ENCODE measurements around the gene HSPB8.

The HSPB8 gene, protein sequence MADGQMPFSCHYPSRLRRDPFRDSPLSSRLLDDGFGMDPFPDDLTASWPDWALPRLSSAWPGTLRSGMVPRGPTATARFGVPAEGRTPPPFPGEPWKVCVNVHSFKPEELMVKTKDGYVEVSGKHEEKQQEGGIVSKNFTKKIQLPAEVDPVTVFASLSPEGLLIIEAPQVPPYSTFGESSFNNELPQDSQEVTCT
- total RNA-seq = 0 to 1.5 (median 0) reads per million in 9 experiments

GRCh38 chr12:119178544-119179334 is at the start of gene HSPB8:
TSS of gene HSPB8 (plus strand) at chr12:119178931. CDS start at chr12:119179313, 382 bp downstream.
- peaks cover 16 to 33% of the 10 kb centered on the region in 2 donors for H3K27me3 Mint-ChIP-seq
- ATAC-seq (replicated peaks) (no peak), DNase-seq (no peak)
- no peaks in the 10 kb centered on the region for H3K36me3 Mint-ChIP-seq (ENCODE audit: insufficient read depth)
- H3K9me3 Mint-ChIP-seq = no peaks in the 10 kb centered on the region
- H3K4me1 Mint-ChIP-seq (ENCODE audit: low read depth in 2 of 2) = no peaks in the 10 kb centered on the region
- H3K27ac Mint-ChIP-seq = no peak within 1 kb of the TSS
- H3K4me3 Mint-ChIP-seq = no peak within 1 kb of the TSS

- Mint-ChIP-seq H3K27me3 (no peaks in the 10 kb centered on the region), H3K27ac (no peak overlapping the region), H3K9me3 (peaks cover 4 to 12% of the 10 kb centered on the region in 2 donors), H3K4me3 (no peak overlapping the region), H3K36me3 (ENCODE audit: insufficient read depth) (no peaks in the 10 kb centered on the region), H3K4me1 (ENCODE audit: low read depth in 2 of 2) (no peaks in the 10 kb centered on the region)
- DNase-seq (no peak), ATAC-seq (replicated peaks) (no peak)
Observed at GRCh38 chr12:119129827-119130434, 48.8 kb upstream of the HSPB8 start.

DNA sequence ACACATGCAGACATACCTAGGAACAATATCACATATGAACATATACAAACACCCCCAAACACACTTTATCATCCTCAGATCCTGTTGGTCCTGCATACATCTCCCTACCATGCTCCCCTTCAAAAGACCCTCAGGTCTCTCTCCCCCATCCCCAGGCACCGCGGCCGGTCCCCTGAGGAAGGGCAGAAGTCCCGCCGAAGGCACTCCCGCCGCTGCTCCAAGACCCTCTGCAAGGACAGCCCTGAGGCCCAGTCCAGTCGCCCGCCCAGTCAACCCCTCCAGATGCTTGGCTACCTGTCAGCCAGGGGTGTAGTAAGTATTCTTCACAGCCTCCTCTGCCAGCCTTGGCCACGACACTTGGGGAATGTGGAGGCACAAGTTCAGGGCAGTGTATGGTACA is 48.2 kb upstream of the HSPB8 start:
- Mint-ChIP-seq H3K9me3 (peaks cover 4 to 12% of the 10 kb centered on the region in 2 donors), H3K4me3 (no peak overlapping the region), H3K36me3 (ENCODE audit: insufficient read depth) (no peaks in the 10 kb centered on the region), H3K4me1 (ENCODE audit: low read depth in 2 of 2) (no peaks in the 10 kb centered on the region), H3K27ac (no peak overlapping the region), H3K27me3 (no peaks in the 10 kb centered on the region)
- no peak for DNase-seq
- no peak for ATAC-seq (replicated peaks)

- no peaks in the 10 kb centered on the region for H3K27me3 Mint-ChIP-seq
- H3K27ac Mint-ChIP-seq = no peak overlapping the region
- H3K4me3 Mint-ChIP-seq = no peak overlapping the region
- H3K36me3 Mint-ChIP-seq (ENCODE audit: insufficient read depth) = no peaks in the 10 kb centered on the region
- ATAC-seq (replicated peaks) (no peak), DNase-seq (no peak)
- H3K4me1 Mint-ChIP-seq (ENCODE audit: low read depth in 2 of 2) = no peaks in the 10 kb centered on the region
- H3K9me3 Mint-ChIP-seq = peaks cover 6 to 9% of the 10 kb centered on the region in 2 donors
Observed at GRCh38 chr12:119134284-119135072, 44.3 kb upstream of the HSPB8 start.

GRCh38 chr12:119136811-119137410 is 41.8 kb upstream of the HSPB8 start:
- Mint-ChIP-seq H3K9me3 (peaks cover 4 to 5% of the 10 kb centered on the region in 2 donors), H3K27me3 (peaks cover 0 to 7% of the 10 kb centered on the region in 2 donors), H3K4me3 (no peak overlapping the region), H3K36me3 (ENCODE audit: insufficient read depth) (no peaks in the 10 kb centered on the region), H3K27ac (no peak overlapping the region), H3K4me1 (ENCODE audit: low read depth in 2 of 2) (no peaks in the 10 kb centered on the region)
- DNase-seq (no peak), ATAC-seq (replicated peaks) (no peak)

- Mint-ChIP-seq H3K27ac (no peak overlapping the region), H3K4me3 (no peak overlapping the region), H3K27me3 (peaks cover 8 to 21% of the 10 kb centered on the region in 2 donors)
Observed at GRCh38 chr12:119139448-119139847, 39.3 kb upstream of the HSPB8 start.

DNA sequence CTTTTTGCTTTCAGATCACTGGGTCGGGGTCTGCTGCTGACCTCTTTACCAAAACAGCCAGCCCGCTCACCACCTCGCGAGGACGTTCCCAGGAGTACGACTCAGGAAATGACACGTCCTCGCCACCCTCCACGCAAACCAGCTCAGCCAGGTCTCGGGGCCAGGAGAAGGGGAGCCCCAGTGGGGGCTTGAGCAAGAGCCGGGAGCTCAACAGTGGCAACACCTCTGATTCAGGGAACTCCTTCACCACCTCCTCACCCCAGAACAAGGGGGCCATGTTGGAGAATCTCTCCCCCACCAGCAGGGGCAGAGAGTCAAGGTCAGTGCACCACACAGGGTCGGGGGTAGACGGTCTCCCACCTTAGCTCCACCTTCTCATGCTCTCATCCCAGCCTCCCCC is 33.4 kb upstream of the HSPB8 start:
- no peak for ATAC-seq (replicated peaks)
- no peak for DNase-seq
- Mint-ChIP-seq H3K9me3 (peaks cover 4 to 8% of the 10 kb centered on the region in 2 donors), H3K4me3 (no peak overlapping the region), H3K4me1 (ENCODE audit: low read depth in 2 of 2) (no peaks in the 10 kb centered on the region), H3K27me3 (peaks cover 20 to 46% of the 10 kb centered on the region in 2 donors), H3K36me3 (ENCODE audit: insufficient read depth) (peaks cover 2% of the 10 kb centered on the region), H3K27ac (no peak overlapping the region)

More at GRCh38 chr12:119139448-119139847, 39.3 kb upstream of the HSPB8 start:
- no peak for DNase-seq
- no peaks in the 10 kb centered on the region for H3K36me3 Mint-ChIP-seq (ENCODE audit: insufficient read depth)
- no peaks in the 10 kb centered on the region for H3K4me1 Mint-ChIP-seq (ENCODE audit: low read depth in 2 of 2)
- no peak for ATAC-seq (replicated peaks)
- peaks cover 4 to 8% of the 10 kb centered on the region in 2 donors for H3K9me3 Mint-ChIP-seq

GRCh38 chr12:119147847-119148448 is 30.8 kb upstream of the HSPB8 start:
- DNase-seq (no peak), ATAC-seq (replicated peaks) (no peak)
- H3K9me3 Mint-ChIP-seq = peaks cover 0 to 5% of the 10 kb centered on the region in 2 donors
- peaks cover 2% of the 10 kb centered on the region for H3K36me3 Mint-ChIP-seq (ENCODE audit: insufficient read depth)
- H3K27me3 Mint-ChIP-seq = peaks cover 20 to 36% of the 10 kb centered on the region in 2 donors
- no peak overlapping the region for H3K27ac Mint-ChIP-seq
- no peak overlapping the region for H3K4me3 Mint-ChIP-seq
- H3K4me1 Mint-ChIP-seq (ENCODE audit: low read depth in 2 of 2) = no peaks in the 10 kb centered on the region

DNA sequence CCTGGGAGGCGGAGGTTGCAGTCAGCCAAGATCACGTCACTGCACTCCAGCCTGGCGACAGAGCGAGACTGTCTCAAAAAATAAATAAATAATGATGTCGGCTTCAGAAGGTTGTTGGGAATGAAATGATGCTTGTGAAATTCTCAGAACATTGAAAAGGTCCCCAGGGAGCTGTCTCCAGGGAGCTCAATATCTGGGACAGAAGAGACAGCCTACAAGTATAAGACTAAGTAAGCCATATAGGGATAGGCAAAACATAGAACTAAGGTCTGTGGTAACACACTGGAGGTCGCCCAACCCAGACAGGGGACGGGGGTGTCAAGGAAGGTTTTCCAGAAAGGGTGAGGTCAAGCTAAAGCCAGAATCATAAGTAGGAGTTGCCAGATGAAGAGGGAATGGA is 29.5 kb upstream of the HSPB8 start:
- Mint-ChIP-seq H3K4me1 (ENCODE audit: low read depth in 2 of 2) (peaks cover 0 to 1% of the 10 kb centered on the region in 2 donors), H3K9me3 (peaks cover 0 to 5% of the 10 kb centered on the region in 2 donors), H3K27me3 (peaks cover 22 to 39% of the 10 kb centered on the region in 2 donors), H3K27ac (no peak overlapping the region), H3K36me3 (ENCODE audit: insufficient read depth) (peaks cover 2% of the 10 kb centered on the region), H3K4me3 (no peak overlapping the region)
- DNase-seq (no peak), ATAC-seq (replicated peaks) (no peak)

DNA sequence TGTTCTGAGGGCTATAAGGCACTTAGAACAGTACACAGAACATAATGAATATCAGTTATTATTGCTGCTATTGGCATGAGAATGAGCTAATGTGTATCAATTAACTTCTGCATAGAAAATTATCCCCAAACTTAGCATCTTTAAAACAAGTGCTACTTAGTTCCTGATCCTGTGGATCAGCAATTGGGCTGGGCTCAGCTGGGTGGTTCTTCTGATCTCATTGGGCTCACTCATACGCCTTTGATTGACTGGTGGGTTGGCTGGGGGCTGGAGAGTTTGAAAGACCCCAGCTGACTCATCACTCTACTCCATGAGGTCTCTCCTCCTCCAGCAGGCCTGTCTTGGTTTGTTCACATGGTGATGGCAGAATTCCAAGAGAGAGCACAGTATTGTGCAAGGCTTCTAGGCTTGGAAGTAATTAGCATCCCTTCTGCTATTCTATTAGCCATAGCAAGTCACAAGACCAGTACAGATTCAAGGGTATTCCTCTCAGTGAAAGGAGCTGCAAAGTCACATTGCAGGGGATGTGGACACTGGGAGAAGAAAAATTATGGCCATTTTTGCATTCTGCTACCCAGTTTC is 27.2 kb upstream of the HSPB8 start:
- H3K36me3 Mint-ChIP-seq (ENCODE audit: insufficient read depth) = no peaks in the 10 kb centered on the region
- no peak overlapping the region for H3K4me3 Mint-ChIP-seq
- H3K9me3 Mint-ChIP-seq = peaks cover 0 to 5% of the 10 kb centered on the region in 2 donors
- peaks cover 0 to 1% of the 10 kb centered on the region in 2 donors for H3K4me1 Mint-ChIP-seq (ENCODE audit: low read depth in 2 of 2)
- DNase-seq (no peak), ATAC-seq (replicated peaks) (no peak)
- peaks cover 8 to 26% of the 10 kb centered on the region in 2 donors for H3K27me3 Mint-ChIP-seq
- no peak overlapping the region for H3K27ac Mint-ChIP-seq

- no peak overlapping the region for H3K4me3 Mint-ChIP-seq
- H3K27me3 Mint-ChIP-seq = peaks cover 8 to 26% of the 10 kb centered on the region in 2 donors
- peaks cover 0 to 1% of the 10 kb centered on the region in 2 donors for H3K4me1 Mint-ChIP-seq (ENCODE audit: low read depth in 2 of 2)
- no peak for DNase-seq
- H3K27ac Mint-ChIP-seq = no peak overlapping the region
- H3K36me3 Mint-ChIP-seq (ENCODE audit: insufficient read depth) = no peaks in the 10 kb centered on the region
- H3K9me3 Mint-ChIP-seq = peaks cover 0 to 5% of the 10 kb centered on the region in 2 donors
- ATAC-seq (replicated peaks) = no peak
Observed at GRCh38 chr12:119153477-119154434, 25.0 kb upstream of the HSPB8 start.

Measured in effector memory CD8-positive, alpha-beta T cell (primary cell).